GM23248 (cell line): ENCODE results near the gene TARBP2.

ENCODE experiments used
- EZH2 ChIP-seq: fragments of 200-600 bp; sonication (generic); IDR thresholded peaks from 2 replicates; pipeline ENCODE4 v1.6.1; 2018; ENCODE audit warnings: antibody characterized with exemption, mild to moderate bottlenecking; ENCODE audit not compliant: insufficient read depth, poor library complexity, severe bottlenecking
- EZH2phosphoT487 ChIP-seq: fragments of 200-600 bp; sonication (generic); IDR thresholded peaks from 2 replicates; pipeline ENCODE4 v1.6.1; 2018; ENCODE audit warnings: antibody characterized with exemption, moderate library complexity, mild to moderate bottlenecking, low read depth; ENCODE audit not compliant: insufficient read depth

GRCh38 chr12:53479331-53479730, 21.8 kb upstream of the TARBP2 start:
- no peak for TF ChIP-seq EZH2
- no peak for TF ChIP-seq EZH2phosphoT487
